D721Med (cell line): ENCODE results near the gene DVL1.

Source experiments
- DNase-seq: peaks from one replicate; pipeline ENCODE4 v3.0.0; 2011; ENCODE audit warnings: low spot score; ENCODE audit not compliant: insufficient read length
- FAIRE-seq: peaks from 2 replicates; lab custom pipeline; 2011; peaks lifted over from hg19 to GRCh38; lab: Jason Lieb, UNC
- CTCF ChIP-seq: IDR thresholded peaks from 2 replicates; pipeline ENCODE4 v1.5.1; 2012; ENCODE audit warnings: mild to moderate bottlenecking, control low read depth; ENCODE audit not compliant: insufficient read depth; ENCODE audit errors: missing control alignments

DVL1 gene

GRCh38 chr1:1340185-1340584 lies 9.0 kb downstream of the DVL1 start:
- FAIRE-seq = no peak

GRCh38 chr1:1338278-1338677 lies 10.9 kb downstream of the DVL1 start:
- DNase-seq = no peak
- TF ChIP-seq CTCF = no peak

More at GRCh38 chr1:1340185-1340584, 9.0 kb downstream of the DVL1 start:
- no peak for DNase-seq
- TF ChIP-seq CTCF = no peak

GRCh38 chr1:1337793-1338147 lies 11.4 kb downstream of the DVL1 start:
- DNase-seq = no peak
- no peak for FAIRE-seq

More at GRCh38 chr1:1338278-1338677, 10.9 kb downstream of the DVL1 start:
- no peak for FAIRE-seq

GRCh38 chr1:1336931-1337792 lies 12.1 kb downstream of the DVL1 start:
- no peak for DNase-seq
- no peak for FAIRE-seq
- TF ChIP-seq CTCF = no peak

More at GRCh38 chr1:1337793-1338147, 11.4 kb downstream of the DVL1 start:
- TF ChIP-seq CTCF = no peak

- DNase-seq (no peak), FAIRE-seq (no peak)
- no peak for TF ChIP-seq CTCF
Measured at GRCh38 chr1:1336446-1336845, 12.8 kb downstream of the DVL1 start.

- DNase-seq (no peak), FAIRE-seq (no peak)
- no peak for TF ChIP-seq CTCF
Measured at GRCh38 chr1:1335792-1336248, 13.4 kb downstream of the DVL1 start.

- no peak for FAIRE-seq
- TF ChIP-seq CTCF = no peak
- no peak for DNase-seq
Measured at GRCh38 chr1:1335283-1335682, 13.9 kb downstream of the DVL1 start.
